Thyroid gland (tissue), 4 donors: ENCODE results near the gene P2RY8.
"Not testable (repeated sequence)": the region's sequence is repeated elsewhere in the genome, so short reads cannot be mapped to it uniquely, and the experiment has no call there.

Experiments
- POLR2A ChIP-seq, 2 donors: fragments of 450-650 bp; IDR thresholded peaks; one replicate each; pipeline ENCODE4 v1.6.1; 2017; ENCODE audit warnings: antibody characterized with exemption in 2 of 2, mild to moderate bottlenecking in 2 of 2, moderate library complexity in 1 of 2
- TF ChIP-seq, protein P1 (sequence below), 6 experiments: fragments of 200-600 bp in 3 of 6; fragments of 450-650 bp in 3 of 6; sonication (generic) in 3 of 6; IDR thresholded peaks; one replicate each; pipeline ENCODE4 v1.5.1; 2016 to 2019; ENCODE audit warnings: antibody characterized with exemption in 6 of 6, mild to moderate bottlenecking in 2 of 6, inconsistent platforms in 1 of 6, moderate library complexity in 1 of 6

DNA sequence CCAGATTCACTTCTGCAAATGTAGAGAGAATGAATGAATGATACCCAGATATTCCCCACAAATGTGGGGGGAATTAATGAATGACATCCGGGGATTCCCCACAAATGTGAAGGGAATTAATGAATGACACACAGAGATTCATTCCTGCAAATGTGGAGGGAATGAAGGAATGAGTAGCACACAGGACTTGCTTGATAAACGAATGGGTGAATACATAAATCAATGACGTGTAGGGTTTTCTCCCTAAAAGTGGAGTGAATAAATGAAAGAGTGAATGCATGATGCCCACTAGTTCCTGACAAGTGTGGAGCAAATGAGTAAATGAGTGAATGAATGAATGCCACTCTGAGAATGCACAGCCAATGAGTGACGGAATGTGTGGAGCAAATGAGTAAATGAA lies 45.7 kb downstream of the P2RY8 start:
- not testable (repeated sequence) for TF ChIP-seq POLR2A (IDR thresholded peaks at IDR 0.05)
- TF ChIP-seq, protein P1, sequence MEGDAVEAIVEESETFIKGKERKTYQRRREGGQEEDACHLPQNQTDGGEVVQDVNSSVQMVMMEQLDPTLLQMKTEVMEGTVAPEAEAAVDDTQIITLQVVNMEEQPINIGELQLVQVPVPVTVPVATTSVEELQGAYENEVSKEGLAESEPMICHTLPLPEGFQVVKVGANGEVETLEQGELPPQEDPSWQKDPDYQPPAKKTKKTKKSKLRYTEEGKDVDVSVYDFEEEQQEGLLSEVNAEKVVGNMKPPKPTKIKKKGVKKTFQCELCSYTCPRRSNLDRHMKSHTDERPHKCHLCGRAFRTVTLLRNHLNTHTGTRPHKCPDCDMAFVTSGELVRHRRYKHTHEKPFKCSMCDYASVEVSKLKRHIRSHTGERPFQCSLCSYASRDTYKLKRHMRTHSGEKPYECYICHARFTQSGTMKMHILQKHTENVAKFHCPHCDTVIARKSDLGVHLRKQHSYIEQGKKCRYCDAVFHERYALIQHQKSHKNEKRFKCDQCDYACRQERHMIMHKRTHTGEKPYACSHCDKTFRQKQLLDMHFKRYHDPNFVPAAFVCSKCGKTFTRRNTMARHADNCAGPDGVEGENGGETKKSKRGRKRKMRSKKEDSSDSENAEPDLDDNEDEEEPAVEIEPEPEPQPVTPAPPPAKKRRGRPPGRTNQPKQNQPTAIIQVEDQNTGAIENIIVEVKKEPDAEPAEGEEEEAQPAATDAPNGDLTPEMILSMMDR (IDR thresholded peaks at IDR 0.05) = not testable (repeated sequence)
